Fibroblast of peridontal ligament (primary cell): ENCODE results near the gene DZIP1.
"Not testable (repeated sequence)": the region's sequence is repeated elsewhere in the genome, so short reads cannot be mapped to it uniquely, and the experiment has no call there.

Experiments used
- DNase-seq: peaks from one replicate; pipeline ENCODE4 v3.0.0-alpha.2; 2010; ENCODE audit errors: extremely low read depth

The DZIP1 gene

GRCh38 chr13:95644601-95645052 lies at the start of gene DZIP1:
DZIP1 (minus strand) TSS chr13:95644706; CDS start chr13:95642029, 2,677 bp downstream.
- DNase-seq: peak; percentile 84

GRCh38 chr13:95690986-95691385 lies 46.5 kb upstream of the DZIP1 start:
- not testable (repeated sequence) for DNase-seq

- no peak for DNase-seq
These were observed 45.0 kb upstream of the DZIP1 start for GRCh38 chr13:95689582-95689926.

GRCh38 chr13:95684960-95685359 lies 40.5 kb upstream of the DZIP1 start:
- DNase-seq: not testable (repeated sequence)

- no peak for DNase-seq
These were observed 39.9 kb upstream of the DZIP1 start for GRCh38 chr13:95684418-95684817.

- no peak for DNase-seq
These were observed 35.2 kb upstream of the DZIP1 start for GRCh38 chr13:95679722-95680121.

- DNase-seq: no peak
These were observed 34.5 kb upstream of the DZIP1 start for GRCh38 chr13:95678967-95679366.

- DNase-seq: peak; percentile 39
These were observed 33.2 kb upstream of the DZIP1 start for GRCh38 chr13:95677564-95678266.

- DNase-seq: peak; percentile 95
These were observed 32.5 kb upstream of the DZIP1 start, which contains the start of gene DNAJC3 for GRCh38 chr13:95676762-95677563. DNAJC3 (plus strand) TSS chr13:95677139; CDS start chr13:95677256, 117 bp downstream.

- peak; percentile 29 for DNase-seq
These were observed 31.7 kb upstream of the DZIP1 start for GRCh38 chr13:95676105-95676761.

GRCh38 chr13:95671597-95671996 lies 27.1 kb upstream of the DZIP1 start:
- no peak for DNase-seq

- not testable (repeated sequence) for DNase-seq
These were observed 22.7 kb upstream of the DZIP1 start for GRCh38 chr13:95667235-95667634.

- DNase-seq: peak; percentile 78
These were observed 16.6 kb upstream of the DZIP1 start for GRCh38 chr13:95660981-95661581.

GRCh38 chr13:95659500-95659899 lies 15.0 kb upstream of the DZIP1 start:
- DNase-seq: no peak

- no peak for DNase-seq
These were observed 12.0 kb upstream of the DZIP1 start for GRCh38 chr13:95656386-95657015.

- DNase-seq: no peak
These were observed 8.3 kb upstream of the DZIP1 start for GRCh38 chr13:95652821-95653220.

GRCh38 chr13:95652244-95652764 lies 7.8 kb upstream of the DZIP1 start:
- no peak for DNase-seq

GRCh38 chr13:95650696-95651095 lies 6.2 kb upstream of the DZIP1 start:
- DNase-seq: no peak

- DNase-seq: peak; percentile 12
These were observed 2.8 kb upstream of the DZIP1 start for GRCh38 chr13:95647321-95647720.

GRCh38 chr13:95643936-95644598 lies 439 bp downstream of the DZIP1 start:
- DNase-seq: peak; percentile 40

- DNase-seq: peak; percentile 49
These were observed 953 bp downstream of the DZIP1 start for GRCh38 chr13:95643571-95643935.
